Progenitor cell of endocrine pancreas (in vitro differentiated cells): ENCODE data around the gene DLL1. TPM values are rescaled to one million over a fixed set of nuclear protein-coding genes. Genes with fewer than 3 reads are reported as not detected.

Source experiments
- DNase-seq: peaks from one replicate; pipeline ENCODE4 v3.0.0; 2021; ENCODE audit warnings: low spot score; ENCODE audit not compliant: unreplicated experiment
- H3K27ac Mint-ChIP-seq: 2 replicates; pipeline ENCODE4 v1.8.0; 2021; ENCODE audit warnings: mild to moderate bottlenecking, moderate library complexity, mixed read lengths
- H3K27me3 Mint-ChIP-seq: 2 replicates; pipeline ENCODE4 v1.8.0; 2021; ENCODE audit warnings: mixed read lengths
- H3K36me3 Mint-ChIP-seq: 2 replicates; pipeline ENCODE4 v1.8.0; 2022; ENCODE audit warnings: mixed read lengths; ENCODE audit not compliant: insufficient read depth
- H3K4me1 Mint-ChIP-seq: 2 replicates; pipeline ENCODE4 v1.8.0; 2021; ENCODE audit warnings: low read depth, mixed read lengths
- H3K4me3 Mint-ChIP-seq: 2 replicates; pipeline ENCODE4 v1.8.0; 2021; ENCODE audit warnings: low read depth, mild to moderate bottlenecking, moderate library complexity, mixed read lengths
- H3K9me3 Mint-ChIP-seq: 2 replicates; pipeline ENCODE4 v1.8.0; 2021; ENCODE audit warnings: low read depth, mixed read lengths
- total RNA-seq: library from RNA; stranded (reverse); gene quantifications from 2 replicates; pipeline ENCODE4 v1.2.1, GENCODE V29; 2021
- TF ChIP-seq, protein P1 (sequence below): fragments of 200-600 bp; sonication (generic); IDR thresholded peaks from one replicate; pipeline ENCODE4 v1.5.0; 2021; ENCODE audit warnings: antibody characterized with exemption, mild to moderate bottlenecking; ENCODE audit not compliant: unreplicated experiment

Gene DLL1
- total RNA-seq, 1 donor from 2014 or later, result 75.3 TPM

- no peaks in the 10 kb centered on the region for H3K9me3 Mint-ChIP-seq
- H3K27me3 Mint-ChIP-seq, result peaks cover 8% of the 10 kb centered on the region
- peaks cover 10% of the 10 kb centered on the region for H3K4me1 Mint-ChIP-seq
- TF ChIP-seq, protein P1, sequence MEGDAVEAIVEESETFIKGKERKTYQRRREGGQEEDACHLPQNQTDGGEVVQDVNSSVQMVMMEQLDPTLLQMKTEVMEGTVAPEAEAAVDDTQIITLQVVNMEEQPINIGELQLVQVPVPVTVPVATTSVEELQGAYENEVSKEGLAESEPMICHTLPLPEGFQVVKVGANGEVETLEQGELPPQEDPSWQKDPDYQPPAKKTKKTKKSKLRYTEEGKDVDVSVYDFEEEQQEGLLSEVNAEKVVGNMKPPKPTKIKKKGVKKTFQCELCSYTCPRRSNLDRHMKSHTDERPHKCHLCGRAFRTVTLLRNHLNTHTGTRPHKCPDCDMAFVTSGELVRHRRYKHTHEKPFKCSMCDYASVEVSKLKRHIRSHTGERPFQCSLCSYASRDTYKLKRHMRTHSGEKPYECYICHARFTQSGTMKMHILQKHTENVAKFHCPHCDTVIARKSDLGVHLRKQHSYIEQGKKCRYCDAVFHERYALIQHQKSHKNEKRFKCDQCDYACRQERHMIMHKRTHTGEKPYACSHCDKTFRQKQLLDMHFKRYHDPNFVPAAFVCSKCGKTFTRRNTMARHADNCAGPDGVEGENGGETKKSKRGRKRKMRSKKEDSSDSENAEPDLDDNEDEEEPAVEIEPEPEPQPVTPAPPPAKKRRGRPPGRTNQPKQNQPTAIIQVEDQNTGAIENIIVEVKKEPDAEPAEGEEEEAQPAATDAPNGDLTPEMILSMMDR, result no peak
- no peak for DNase-seq
- no peak overlapping the region for H3K4me3 Mint-ChIP-seq
- no peaks in the 10 kb centered on the region for H3K36me3 Mint-ChIP-seq
- peak overlapping the region; percentile 67 for H3K27ac Mint-ChIP-seq
Measured at GRCh38 chr6:170259278-170259677, 31.6 kb downstream of the DLL1 start.

- TF ChIP-seq, protein P1, result no peak
- Mint-ChIP-seq H3K9me3 (no peaks in the 10 kb centered on the region), H3K27me3 (peaks cover 8% of the 10 kb centered on the region), H3K27ac (no peak overlapping the region), H3K4me3 (no peak overlapping the region), H3K4me1 (peaks cover 3% of the 10 kb centered on the region), H3K36me3 (no peaks in the 10 kb centered on the region)
- DNase-seq, result no peak
Measured at GRCh38 chr6:170258407-170258806, 32.5 kb downstream of the DLL1 start.

DNA sequence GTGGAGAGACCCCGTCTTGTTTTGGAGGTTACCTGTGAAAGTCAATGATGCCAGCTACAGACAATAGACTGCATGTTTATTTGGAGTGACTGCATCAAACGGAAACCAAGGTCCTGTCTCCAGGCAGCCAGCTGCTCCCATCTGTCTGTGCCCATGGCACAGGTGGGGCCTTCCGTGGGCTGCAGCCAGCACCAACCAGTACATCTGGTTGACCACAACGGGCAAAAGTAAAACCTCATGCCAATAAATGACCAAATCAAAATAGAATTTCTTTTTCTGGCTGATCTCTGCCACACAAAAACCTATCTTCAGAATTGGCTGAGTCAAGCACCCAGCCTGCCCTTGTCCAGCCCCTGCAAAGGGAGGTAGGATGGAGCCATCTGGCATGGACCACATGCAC is 33.5 kb downstream of the DLL1 start:
- H3K27ac Mint-ChIP-seq, result no peak overlapping the region
- TF ChIP-seq, protein P1, result no peak
- H3K27me3 Mint-ChIP-seq, result peaks cover 8% of the 10 kb centered on the region
- H3K9me3 Mint-ChIP-seq, result no peaks in the 10 kb centered on the region
- no peak for DNase-seq
- H3K4me1 Mint-ChIP-seq, result no peaks in the 10 kb centered on the region
- no peaks in the 10 kb centered on the region for H3K36me3 Mint-ChIP-seq
- H3K4me3 Mint-ChIP-seq, result no peak overlapping the region

GRCh38 chr6:170256641-170257040 is 34.2 kb downstream of the DLL1 start:
- Mint-ChIP-seq H3K27ac (no peak overlapping the region), H3K4me1 (no peaks in the 10 kb centered on the region), H3K36me3 (no peaks in the 10 kb centered on the region), H3K27me3 (peaks cover 10% of the 10 kb centered on the region), H3K9me3 (no peaks in the 10 kb centered on the region), H3K4me3 (no peak overlapping the region)
- TF ChIP-seq, protein P1, result no peak
- no peak for DNase-seq

GRCh38 chr6:170255426-170256125 is 35.3 kb downstream of the DLL1 start:
- TF ChIP-seq, protein P1, result no peak
- H3K4me1 Mint-ChIP-seq, result no peaks in the 10 kb centered on the region
- peaks cover 14% of the 10 kb centered on the region for H3K27me3 Mint-ChIP-seq
- DNase-seq, result no peak
- H3K27ac Mint-ChIP-seq, result no peak overlapping the region
- no peak overlapping the region for H3K4me3 Mint-ChIP-seq
- no peaks in the 10 kb centered on the region for H3K36me3 Mint-ChIP-seq
- H3K9me3 Mint-ChIP-seq, result no peaks in the 10 kb centered on the region
